HepG2 (cell line): Measurements from ENCODE around the gene SGCD. TPM values are rescaled to one million over a fixed set of nuclear protein-coding genes. Genes with fewer than 3 reads are reported as not detected.
"Not testable (repeated sequence)": the region's sequence is repeated elsewhere in the genome, so short reads cannot be mapped to it uniquely, and the experiment has no call there.

Experiments
- ATAC-seq: fragments of 200-7000 bp; cut with Tn5 transposase; 3 replicates; pipeline ENCODE4 v1.9.1; 2020; ENCODE audit warnings: mild to moderate bottlenecking, moderate library complexity
- BruUV-seq: library from RNA; stranded (reverse); fragments of 400-500 nt; replicated peaks from 2 replicates; lab custom pipeline; 2021; lab: Mats Ljungman, UMichigan
- CTCF ChIA-PET: fragments of 300-600 bp; formaldehyde crosslinking; extraction: SDS; loops from one replicate; lab custom pipeline; 2021; ENCODE audit warnings: low total read pairs, inconsistent platforms, low intra/inter-chr PET ratio; lab: Yijun Ruan, JAX
- POLR2A ChIA-PET: fragments of 350-600 bp; sonication (Branson Sonifier 250); formaldehyde crosslinking; loops from one replicate; lab custom pipeline; 2020; ENCODE audit warnings: antibody characterized with exemption, inconsistent platforms; lab: Yijun Ruan, JAX
- DNase-seq: peaks from one replicate; pipeline ENCODE4 v3.0.0-alpha.2; 2015; ENCODE audit warnings: low spot score
- FAIRE-seq: peaks from 3 replicates; lab custom pipeline; 2011; peaks lifted over from hg19 to GRCh38; lab: Jason Lieb, UNC
- H2AFZ ChIP-seq: one replicate; pipeline ENCODE4 v1.6.1; 2011; ENCODE audit warnings: low read length, inconsistent platforms
- H3K27ac ChIP-seq: fragments of 300-600 bp; 3 replicates; pipeline ENCODE4 v1.8.0; 2011; ENCODE audit warnings: mixed run types, mild to moderate bottlenecking, mixed read lengths, low read length, inconsistent platforms; ENCODE audit not compliant: insufficient read depth; ENCODE audit errors: extremely low read length
- H3K27me3 ChIP-seq, 2 experiments: fragments of 200-600 bp in 1 of 2; 2 replicates in 1 of 2; 3 replicates in 1 of 2; pipeline versions ENCODE4 v1.6.0 to v1.8.0; 2011; ENCODE audit warnings: low read length in 2 of 2, mild to moderate bottlenecking in 2 of 2, moderate library complexity in 2 of 2, inconsistent platforms in 1 of 2; ENCODE audit not compliant: insufficient read depth in 2 of 2, control insufficient read depth in 1 of 2
- H3K36me3 ChIP-seq, 2 experiments: fragments of 200-600 bp in 1 of 2; replicated peaks in 1 of 2; 2 replicates in 1 of 2; 3 replicates in 1 of 2; pipeline versions ENCODE4 v1.5.1 to v1.8.0; 2011; ENCODE audit warnings: low read length in 2 of 2, inconsistent platforms in 1 of 2; ENCODE audit not compliant: insufficient read depth in 2 of 2, control insufficient read depth in 1 of 2
- H3K4me1 ChIP-seq: 2 replicates; pipeline ENCODE4 v1.5.1; 2012; ENCODE audit warnings: low read length, inconsistent platforms; ENCODE audit not compliant: insufficient read depth
- H3K4me2 ChIP-seq: 2 replicates; pipeline ENCODE4 v1.6.0; 2011; ENCODE audit warnings: low read depth, low read length, inconsistent platforms
- H3K4me3 ChIP-seq, 3 experiments: fragments of 200-600 bp in 1 of 3; sonication (generic), shearing (Covaris generic) in 1 of 3; replicated peaks in 1 of 3; 2 replicates each; pipeline ENCODE4 v1.5.1; 2011 to 2016; ENCODE audit warnings: low read length in 3 of 3, inconsistent platforms in 2 of 3, low read depth in 2 of 3, mild to moderate bottlenecking in 2 of 3, control low read depth in 1 of 3, mixed read lengths in 1 of 3; ENCODE audit not compliant: insufficient read depth in 1 of 3
- H3K79me2 ChIP-seq: one replicate; pipeline ENCODE4 v1.6.1; 2011; ENCODE audit warnings: low read length, inconsistent platforms; ENCODE audit not compliant: insufficient read depth
- H3K9ac ChIP-seq: 2 replicates; pipeline ENCODE4 v1.6.0; 2011; ENCODE audit warnings: mild to moderate bottlenecking, low read depth, low read length, inconsistent platforms; ENCODE audit not compliant: insufficient read depth
- H3K9me3 ChIP-seq: 2 replicates; pipeline ENCODE4 v1.5.1; 2012; ENCODE audit warnings: mild to moderate bottlenecking, low read length
- H4K20me1 ChIP-seq: 2 replicates; pipeline ENCODE4 v1.6.0; 2011; ENCODE audit warnings: inconsistent platforms, mild to moderate bottlenecking, low read length, moderate library complexity; ENCODE audit not compliant: insufficient read depth
- SNRNP70 ChIP-seq: fragments of 200-400 bp; formaldehyde crosslinking; IDR thresholded peaks from 2 replicates; pipeline ENCODE4 v1.6.1; 2017; ENCODE audit warnings: mild to moderate bottlenecking, low read depth, low read length, moderate library complexity
- STAG1 ChIP-seq: sonication (generic); formaldehyde crosslinking; IDR thresholded peaks from 2 replicates; pipeline ENCODE4 v1.4.0; 2020; ENCODE audit warnings: missing genetic modification reagents
- WGBS: methylation state at CpG from one replicate; pipeline ENCODE4 v1.1.6; 2017; ENCODE audit warnings: low lambda C conversion rate; 5-methylcytosine and 5-hydroxymethylcytosine counted together
- in situ Hi-C: cut with HindIII; loops from 2 replicates; pipeline ENCODE4 v1.10.0; 2017; ENCODE audit warnings: low pct_unique_long_range_greater_than_20kb; ENCODE audit not compliant: extremely low pct_ligation_motif_present
- intact Hi-C: fragments of 100-400 bp; cut with micrococcal nuclease; formaldehyde crosslinking; loops from one replicate; pipeline ENCODE4 v1.10.0; 2022; ENCODE audit not compliant: unreplicated experiment
- polyA plus RNA-seq, 8 experiments: library from polyadenylated mRNA; depleted of rRNA in 3 of 8; stranded (reverse) in 7 of 8; unstranded in 1 of 8; fragments of >200 nt; fragmentation: Illumina TruSeq in 4 of 8; extraction: Trizol in 4 of 8; gene quantifications; 2 replicates each; pipeline versions ENCODE4 v1.2.1 to v1.2.3, GENCODE V29; 2011 to 2016; ENCODE audit warnings: low read depth in 4 of 8, missing spikeins in 1 of 8, mixed read lengths in 1 of 8; ENCODE audit not compliant: insufficient read depth in 1 of 8
- total RNA-seq, 5 experiments: library from RNA; depleted of rRNA; stranded (reverse); fragments of >200 nt; fragmentation: Illumina TruSeq; extraction: Trizol; gene quantifications; 2 replicates each; pipeline ENCODE4 v1.2.3, GENCODE V29; 2016; ENCODE audit warnings: low read depth in 1 of 5
- TF ChIP-seq, protein P1 (sequence below): sonication (generic); formaldehyde crosslinking; conservative IDR thresholded peaks from 2 replicates; pipeline ENCODE4 v1.4.0; 2020; ENCODE audit warnings: missing genetic modification reagents
- TF ChIP-seq, protein P2 (sequence below): sonication (generic); formaldehyde crosslinking; IDR thresholded peaks from 2 replicates; pipeline ENCODE4 v1.5.0; 2020; ENCODE audit warnings: mild to moderate bottlenecking, missing genetic modification reagents, moderate library complexity

The SGCD gene
- total and polyA plus RNA-seq, 2 of the 13 experiments (the other 11 are each of a cell fraction or from before 2014, with no cell fraction given) = not detected

DNA sequence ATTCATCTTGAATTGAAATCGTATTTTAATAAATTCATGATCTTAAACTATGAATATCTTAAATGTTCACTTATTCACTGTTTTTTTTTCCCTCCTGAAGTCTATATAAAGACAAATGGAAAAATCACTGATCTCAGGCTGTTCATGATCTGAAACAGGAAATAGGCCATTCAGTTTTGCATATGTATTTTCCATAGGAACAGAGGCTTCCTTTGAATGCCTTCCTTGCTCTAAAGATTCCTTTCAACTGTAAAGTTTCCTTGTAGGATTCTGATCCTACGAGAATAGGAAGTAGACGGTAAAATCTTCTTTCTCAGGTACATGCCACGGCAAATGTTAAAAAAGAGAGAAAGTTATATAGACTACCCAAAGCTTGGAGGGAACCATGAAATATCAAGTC is 328.8 kb downstream of the SGCD start:
- Histone ChIP-seq H3K27ac (no peak overlapping the region), H4K20me1 (no peaks in the 10 kb centered on the region)
- TF ChIP-seq, protein P1, sequence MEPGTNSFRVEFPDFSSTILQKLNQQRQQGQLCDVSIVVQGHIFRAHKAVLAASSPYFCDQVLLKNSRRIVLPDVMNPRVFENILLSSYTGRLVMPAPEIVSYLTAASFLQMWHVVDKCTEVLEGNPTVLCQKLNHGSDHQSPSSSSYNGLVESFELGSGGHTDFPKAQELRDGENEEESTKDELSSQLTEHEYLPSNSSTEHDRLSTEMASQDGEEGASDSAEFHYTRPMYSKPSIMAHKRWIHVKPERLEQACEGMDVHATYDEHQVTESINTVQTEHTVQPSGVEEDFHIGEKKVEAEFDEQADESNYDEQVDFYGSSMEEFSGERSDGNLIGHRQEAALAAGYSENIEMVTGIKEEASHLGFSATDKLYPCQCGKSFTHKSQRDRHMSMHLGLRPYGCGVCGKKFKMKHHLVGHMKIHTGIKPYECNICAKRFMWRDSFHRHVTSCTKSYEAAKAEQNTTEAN (CRISPR knock-in tag) = no peak
- no peak for TF ChIP-seq SNRNP70
- TF ChIP-seq, all 625 proteins: peak for 0
- Histone ChIP-seq H3K27me3 (no peaks in the 10 kb centered on the region), H3K36me3 (no peaks in the 10 kb centered on the region), H3K4me2 (no peak overlapping the region), H3K79me2 (no peaks in the 10 kb centered on the region), H3K4me3 (no peak overlapping the region), H2AFZ (no peak overlapping the region), H3K9ac (no peak overlapping the region), H3K4me1 (no peaks in the 10 kb centered on the region), H3K9me3 (no peaks in the 10 kb centered on the region)
- no peak for ATAC-seq
- POLR2A ChIA-PET = no interaction called here
- in situ Hi-C loops = no loop called here
- intact Hi-C loops = no loop called here
- no TSS peak for BruUV-seq
- DNase-seq = no peak
- 55% methylated on average over 4 of the region's 4 CpGs for WGBS
- no peak for FAIRE-seq
- CTCF ChIA-PET = no interaction called here

DNA sequence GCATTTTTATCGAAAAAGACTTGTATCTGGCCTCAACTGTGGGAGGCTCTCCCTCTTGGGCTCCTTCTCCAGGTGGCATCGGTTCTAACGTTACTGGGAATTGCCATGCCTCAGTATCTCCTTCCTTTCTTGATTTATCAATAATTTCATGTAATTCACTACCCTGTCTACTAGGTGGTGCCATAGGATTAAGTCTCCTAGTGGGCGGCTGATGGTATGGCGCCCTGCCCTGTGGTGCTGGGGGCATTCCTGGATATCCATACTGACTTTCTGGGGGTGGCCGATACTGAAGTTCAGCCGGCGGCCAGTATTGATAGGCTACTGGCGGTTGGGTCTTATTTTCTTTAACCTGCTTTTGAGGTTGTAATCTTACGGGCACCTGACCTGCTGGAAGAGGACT is 337.9 kb downstream of the SGCD start:
- 38% methylated on average over 7 of the region's 10 CpGs for WGBS
- H3K27me3 ChIP-seq, H3K4me1 ChIP-seq, H3K4me2 ChIP-seq, H4K20me1 ChIP-seq, DNase-seq, intact Hi-C loops, H3K36me3 ChIP-seq, H3K9ac ChIP-seq, ATAC-seq, POLR2A ChIA-PET, H3K9me3 ChIP-seq, CTCF ChIA-PET, BruUV-seq, H2AFZ ChIP-seq, H3K79me2 ChIP-seq, FAIRE-seq, H3K27ac ChIP-seq, H3K4me3 ChIP-seq: not testable (repeated sequence)
- in situ Hi-C loops = loop anchor here (5.0 kb wide), 1 partner anchor 152 kb away; no protein-coding TSS in a partner anchor
- TF ChIP-seq, protein P2, sequence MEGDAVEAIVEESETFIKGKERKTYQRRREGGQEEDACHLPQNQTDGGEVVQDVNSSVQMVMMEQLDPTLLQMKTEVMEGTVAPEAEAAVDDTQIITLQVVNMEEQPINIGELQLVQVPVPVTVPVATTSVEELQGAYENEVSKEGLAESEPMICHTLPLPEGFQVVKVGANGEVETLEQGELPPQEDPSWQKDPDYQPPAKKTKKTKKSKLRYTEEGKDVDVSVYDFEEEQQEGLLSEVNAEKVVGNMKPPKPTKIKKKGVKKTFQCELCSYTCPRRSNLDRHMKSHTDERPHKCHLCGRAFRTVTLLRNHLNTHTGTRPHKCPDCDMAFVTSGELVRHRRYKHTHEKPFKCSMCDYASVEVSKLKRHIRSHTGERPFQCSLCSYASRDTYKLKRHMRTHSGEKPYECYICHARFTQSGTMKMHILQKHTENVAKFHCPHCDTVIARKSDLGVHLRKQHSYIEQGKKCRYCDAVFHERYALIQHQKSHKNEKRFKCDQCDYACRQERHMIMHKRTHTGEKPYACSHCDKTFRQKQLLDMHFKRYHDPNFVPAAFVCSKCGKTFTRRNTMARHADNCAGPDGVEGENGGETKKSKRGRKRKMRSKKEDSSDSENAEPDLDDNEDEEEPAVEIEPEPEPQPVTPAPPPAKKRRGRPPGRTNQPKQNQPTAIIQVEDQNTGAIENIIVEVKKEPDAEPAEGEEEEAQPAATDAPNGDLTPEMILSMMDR (CRISPR knock-in tag) = peak; percentile 65
- peak; percentile 70 for TF ChIP-seq STAG1 (CRISPR knock-in tag)

DNA sequence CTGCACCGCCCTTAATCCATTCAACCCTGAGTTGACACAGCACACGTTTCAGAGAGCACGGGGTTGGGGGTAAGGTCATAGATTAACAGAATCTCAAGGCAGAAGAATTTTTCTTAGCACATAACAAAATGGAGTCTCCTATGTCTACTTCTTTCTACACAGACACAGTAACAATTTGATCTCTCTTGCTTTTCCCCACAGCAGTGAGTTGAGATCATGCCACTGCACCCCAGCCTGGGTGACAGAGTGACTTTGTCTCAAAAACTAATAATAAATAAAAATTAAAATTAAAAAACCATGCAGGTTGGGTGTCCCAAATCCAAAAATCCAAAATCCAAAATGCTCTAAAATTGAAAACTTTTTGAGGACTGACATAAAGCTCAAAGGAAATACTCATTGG is 339.7 kb downstream of the SGCD start:
- DNase-seq, H3K4me2 ChIP-seq, H2AFZ ChIP-seq, intact Hi-C loops, BruUV-seq, H3K4me3 ChIP-seq, H3K9me3 ChIP-seq, H3K27ac ChIP-seq, H4K20me1 ChIP-seq, H3K4me1 ChIP-seq, FAIRE-seq, POLR2A ChIA-PET, H3K36me3 ChIP-seq, H3K27me3 ChIP-seq, CTCF ChIA-PET, H3K9ac ChIP-seq, H3K79me2 ChIP-seq, ATAC-seq: not testable (repeated sequence)
- no CpG with 5 or more reads among the region's 3 CpGs for WGBS
- in situ Hi-C loops = loop anchor here (5.0 kb wide), 1 partner anchor 151 kb away; no protein-coding TSS in a partner anchor
